HG03135 (cell line): Measurements from ENCODE around the gene NCOA4.
"Not testable (repeated sequence)": the region's sequence is repeated elsewhere in the genome, so short reads cannot be mapped to it uniquely, and the experiment has no call there.

Source experiments
- ATAC-seq: cut with Tn5 transposase; IDR thresholded peaks from one replicate; pipeline ENCODE4 v1.9.1; 2021; ENCODE audit warnings: mild to moderate bottlenecking, moderate library complexity; ENCODE audit not compliant: unreplicated experiment

Gene NCOA4

DNA sequence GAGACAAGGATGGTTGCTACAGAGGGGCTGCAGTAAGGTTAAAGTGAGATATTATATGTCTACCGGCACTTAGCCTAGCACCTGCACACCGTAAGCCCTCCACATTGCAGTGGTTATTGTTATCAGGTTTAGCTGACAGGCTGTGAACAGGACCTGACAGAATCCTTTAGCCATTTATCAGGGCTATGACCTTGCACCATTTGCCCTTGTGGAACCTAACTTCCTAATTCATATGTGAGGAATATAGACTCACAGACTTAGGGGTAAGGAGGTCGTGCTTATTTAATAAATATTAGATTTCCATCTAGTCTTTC, 10.1 kb downstream of the NCOA4 start:
- ATAC-seq: no peak

DNA sequence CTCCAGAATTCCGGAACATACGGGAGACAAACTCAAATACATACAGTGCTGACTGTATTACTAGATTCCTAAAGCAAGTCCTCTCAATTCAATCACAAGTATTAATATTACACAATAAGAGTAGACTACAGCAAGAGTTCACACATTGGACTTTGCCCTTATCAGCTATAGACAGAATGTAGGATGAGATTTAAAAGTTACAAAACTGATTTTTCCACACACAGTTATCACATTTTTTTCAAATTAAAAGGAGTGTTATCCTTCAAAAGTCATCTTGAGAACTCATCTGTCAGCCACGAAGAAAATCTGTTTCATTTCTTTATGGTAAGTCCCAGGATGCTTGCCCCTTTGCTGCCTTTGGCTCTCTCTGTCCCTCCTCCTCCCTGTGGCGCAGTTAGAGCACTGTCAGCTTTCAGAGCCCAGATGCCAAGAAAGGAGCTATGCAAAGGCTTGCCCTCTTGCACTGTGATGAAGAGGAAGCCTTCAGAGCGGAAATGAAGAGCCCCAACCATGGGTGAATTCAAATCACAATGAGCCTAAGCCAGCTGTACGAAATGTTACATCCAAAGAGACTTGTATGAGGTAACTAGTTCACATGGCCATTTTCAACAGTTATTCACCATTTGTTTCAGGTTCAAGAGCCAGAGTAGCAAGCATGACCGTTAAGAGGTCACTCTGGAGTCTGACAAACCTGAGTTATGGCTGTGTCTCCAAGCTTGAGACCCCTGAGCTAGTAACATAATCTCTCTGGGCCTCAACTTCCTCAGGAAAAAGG, 10.7 kb downstream of the NCOA4 start:
- ATAC-seq: no peak

DNA sequence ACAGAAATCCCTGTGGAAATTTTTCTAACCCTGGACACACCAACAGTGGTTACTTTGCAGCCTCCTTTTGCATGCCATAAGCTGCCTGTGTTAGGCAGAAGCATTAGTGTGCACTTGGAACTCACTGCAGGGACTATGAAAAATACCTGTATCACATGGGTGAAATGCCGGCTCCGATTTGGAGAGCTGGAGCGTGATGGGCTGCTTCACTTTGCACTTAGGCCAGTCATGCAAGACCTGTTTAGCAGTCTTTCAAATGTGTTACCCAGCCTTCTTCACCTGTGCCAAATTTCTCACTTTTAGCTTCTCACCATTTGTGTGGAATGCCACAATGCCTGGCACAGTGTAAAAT, 11.3 kb downstream of the NCOA4 start:
- ATAC-seq: no peak

DNA sequence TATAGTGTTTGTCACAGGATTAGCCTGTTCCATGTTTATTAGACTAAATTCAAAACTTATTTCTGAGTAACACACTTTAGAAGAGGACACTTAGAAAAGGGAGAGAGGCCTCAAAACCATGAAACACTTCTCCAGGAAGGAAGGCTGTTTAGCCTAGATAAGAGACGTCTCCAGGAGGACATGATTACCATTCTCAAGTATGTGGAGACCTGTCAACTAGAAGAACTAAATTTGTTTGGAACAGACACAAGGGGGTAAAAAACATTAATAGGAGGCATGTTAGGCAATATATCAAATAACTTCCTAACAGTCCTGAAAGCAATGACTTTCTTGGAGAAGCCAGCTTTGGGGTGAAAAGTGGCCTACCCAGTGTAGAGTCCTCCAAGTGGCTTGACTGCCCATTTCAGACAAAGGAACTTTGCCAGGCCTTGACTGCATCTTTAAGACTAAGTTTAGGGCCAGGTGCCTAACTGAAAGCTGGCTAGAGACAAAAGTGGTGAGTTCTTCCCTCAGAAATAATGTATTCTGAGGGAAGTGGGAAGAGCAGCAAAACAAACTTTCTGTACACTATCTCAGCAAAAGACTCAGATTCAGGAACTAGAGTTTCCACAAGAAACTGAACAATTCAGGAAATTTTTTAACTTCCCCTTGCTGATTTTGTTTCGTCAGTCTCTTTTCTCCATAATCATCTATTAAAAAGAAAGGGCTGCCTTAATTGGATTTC, 11.8 kb downstream of the NCOA4 start:
- no peak for ATAC-seq

DNA sequence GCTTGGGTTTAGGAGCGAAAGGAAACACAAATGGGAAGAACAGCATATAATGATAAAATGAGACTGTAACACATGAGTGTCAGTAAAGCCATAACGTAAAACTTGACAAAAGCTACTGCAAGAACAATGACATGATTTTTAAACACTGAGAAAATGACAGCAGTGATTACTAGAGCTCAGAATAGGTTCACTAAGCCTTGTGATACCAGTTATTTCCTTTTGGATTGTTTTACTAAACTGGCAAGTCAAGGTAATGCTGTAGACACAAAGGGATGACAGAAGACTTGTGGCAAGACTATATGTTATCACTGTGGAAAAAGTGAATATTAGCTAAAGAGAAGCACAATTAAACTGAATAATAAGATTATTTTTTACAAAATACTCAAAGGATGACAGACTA, 12.7 kb downstream of the NCOA4 start:
- ATAC-seq: no peak

DNA sequence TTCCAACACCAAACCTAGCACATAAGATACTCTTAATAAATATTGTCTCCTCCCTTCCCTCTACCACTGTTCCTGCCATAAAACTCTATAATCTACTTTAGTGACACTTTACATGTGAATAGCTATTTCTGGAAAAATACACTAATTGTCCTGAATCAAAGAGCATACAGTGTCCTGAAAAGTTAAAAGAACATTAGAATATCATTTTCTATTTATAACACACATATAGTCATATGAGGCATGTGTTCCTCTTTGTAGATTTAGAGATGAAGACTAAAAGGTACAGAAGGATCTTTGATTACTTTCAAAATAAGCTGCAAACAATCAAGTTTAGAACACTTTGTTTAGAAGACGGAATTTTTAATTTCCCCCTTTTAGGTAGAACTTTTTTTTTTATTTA, 13.6 kb downstream of the NCOA4 start:
- ATAC-seq: no peak

DNA sequence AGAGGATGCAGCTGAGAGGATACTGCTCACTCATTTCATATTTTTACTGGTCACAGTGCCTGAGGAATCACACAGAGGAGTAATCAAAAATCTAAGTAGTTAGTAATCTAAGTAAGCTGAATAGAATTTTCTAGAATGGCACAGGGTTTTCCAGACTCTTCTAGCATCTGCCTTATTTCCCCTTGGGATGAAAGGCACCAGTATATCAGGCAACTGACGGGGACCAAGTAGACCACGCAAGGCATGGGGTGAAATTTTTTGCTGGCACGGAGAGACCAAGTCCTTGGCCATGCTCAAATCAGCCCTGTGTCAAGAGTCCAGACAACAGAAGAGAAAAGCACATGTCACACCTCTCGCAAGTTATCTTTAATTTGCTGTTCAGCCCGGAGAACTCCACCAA, 14.2 kb downstream of the NCOA4 start:
- ATAC-seq: no peak

DNA sequence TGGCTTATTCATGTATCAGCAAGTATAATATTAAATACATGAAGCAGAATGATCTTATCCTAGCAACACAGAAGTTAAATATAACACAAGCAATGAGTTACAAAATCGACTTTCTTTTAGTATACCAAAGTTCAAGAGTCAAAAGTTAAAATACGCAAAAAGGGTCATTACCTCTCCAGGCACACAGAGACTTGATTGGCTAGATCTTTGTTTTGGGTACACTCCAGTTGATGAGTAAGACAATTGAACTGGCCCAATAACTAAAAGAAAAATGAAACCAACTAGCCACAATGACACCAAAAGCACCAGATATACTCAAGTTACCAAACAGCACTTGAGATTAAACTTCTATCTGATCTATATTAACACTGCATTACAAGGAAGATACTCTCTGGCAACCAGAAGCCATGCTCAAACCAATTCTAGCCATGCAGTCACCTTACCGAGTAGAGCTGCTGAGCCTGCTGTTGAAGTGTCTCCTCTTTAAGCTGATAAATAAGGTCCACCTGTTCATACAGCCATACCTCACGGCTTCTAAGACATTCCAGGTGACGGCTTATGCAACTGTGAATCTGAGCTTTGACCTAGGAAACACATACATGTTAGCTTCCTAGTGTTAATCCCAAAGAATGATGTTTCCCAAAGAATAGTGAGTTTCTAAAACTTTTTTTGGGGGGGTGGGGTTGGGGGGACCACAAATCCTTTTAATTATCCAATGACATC, 15.6 kb downstream of the NCOA4 start:
- no peak for ATAC-seq

DNA sequence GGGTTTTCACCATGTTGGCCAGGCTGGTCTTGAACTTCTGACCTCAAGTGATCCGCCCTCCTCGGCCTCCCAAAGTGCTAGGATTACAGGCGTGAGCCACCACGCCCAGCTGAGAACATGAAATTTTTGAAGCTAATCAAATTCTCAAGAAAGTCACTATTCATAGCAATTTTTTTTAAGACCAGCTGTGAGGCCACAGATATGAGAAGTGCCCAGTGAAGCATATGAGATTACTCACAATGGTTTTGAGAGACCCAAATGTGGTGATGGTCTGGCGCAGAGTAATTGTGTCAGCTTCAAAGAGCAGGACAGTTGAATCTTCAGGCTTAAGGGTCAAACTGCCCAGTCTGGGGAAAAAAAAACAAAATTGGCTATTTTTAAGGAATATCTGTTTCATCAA, 16.2 kb downstream of the NCOA4 start:
- no peak for ATAC-seq

DNA sequence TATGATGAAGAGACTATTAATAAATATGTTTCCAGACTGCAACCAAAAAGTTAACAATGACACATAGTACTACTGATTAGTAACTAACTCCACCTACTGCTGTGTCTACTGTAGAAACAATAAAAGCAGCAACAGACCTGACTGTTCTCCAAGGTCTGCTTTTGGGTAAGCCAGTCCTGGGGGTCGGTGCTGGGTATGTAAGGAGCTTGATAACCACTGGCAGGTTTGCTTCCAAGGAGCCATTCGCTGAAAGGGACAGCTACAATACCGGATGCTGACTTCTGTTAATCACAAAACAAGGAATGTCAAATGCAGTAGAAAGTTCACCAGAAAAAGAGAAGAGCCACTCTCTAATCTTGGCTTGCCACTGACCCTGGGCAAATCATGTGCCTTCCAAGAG, 17.7 kb downstream of the NCOA4 start:
- no peak for ATAC-seq

DNA sequence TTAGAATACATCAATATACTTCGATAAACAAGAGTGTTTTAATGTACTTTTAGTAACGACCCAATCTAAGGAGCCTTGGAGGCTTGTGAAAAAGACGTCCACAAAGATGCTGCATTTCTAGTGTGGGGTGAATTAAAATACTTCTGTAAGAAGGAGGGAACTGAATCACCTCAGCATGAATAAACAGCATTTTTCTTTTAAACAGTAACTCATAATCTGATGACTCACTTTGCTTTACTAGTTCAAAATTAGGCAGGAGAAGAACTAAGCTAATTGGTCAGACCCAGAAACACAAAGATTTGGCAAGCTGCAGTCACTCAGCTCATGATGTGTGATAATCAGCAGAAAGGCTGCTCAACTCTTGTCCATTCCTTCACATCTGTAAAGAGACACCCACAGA, 24.2 kb downstream of the NCOA4 start:
- no peak for ATAC-seq

DNA sequence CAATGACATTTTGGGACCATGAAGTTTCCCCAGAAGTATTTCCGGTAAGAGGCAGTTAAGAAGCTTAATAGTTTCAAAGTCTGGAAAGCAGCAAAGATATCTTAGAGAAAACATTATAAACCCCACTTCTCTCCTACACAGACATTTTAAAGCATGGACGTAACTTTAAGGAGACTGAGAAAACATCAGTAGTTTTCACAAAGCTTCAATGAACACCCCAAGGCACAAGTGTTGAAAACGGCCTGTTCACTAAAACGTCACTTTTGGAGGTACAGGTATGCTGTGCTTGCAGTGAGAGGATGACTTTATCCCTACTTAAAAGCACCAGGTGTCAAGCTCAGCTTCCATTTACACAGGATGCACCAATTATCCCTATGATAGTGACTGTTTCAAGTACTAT, 25.0 kb downstream of the NCOA4 start:
- no peak for ATAC-seq

DNA sequence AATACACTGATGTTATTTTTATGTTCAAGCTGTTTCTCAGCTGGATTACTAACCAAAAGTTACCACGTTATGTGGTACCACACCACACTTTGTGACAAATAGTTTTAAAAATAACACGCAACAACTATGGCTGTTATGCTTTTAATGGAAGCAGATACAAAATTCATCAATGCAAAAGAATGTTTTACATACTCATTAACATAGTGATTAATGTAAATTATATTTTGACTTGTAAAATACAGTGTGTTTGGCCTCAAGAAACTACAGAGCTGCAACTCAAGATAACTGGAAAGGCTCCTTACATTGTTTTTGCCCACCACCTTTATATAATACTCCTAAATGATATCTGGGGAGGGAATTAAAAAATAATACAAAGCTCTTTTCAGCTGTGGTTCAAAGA, 25.5 kb downstream of the NCOA4 start:
- no peak for ATAC-seq

DNA sequence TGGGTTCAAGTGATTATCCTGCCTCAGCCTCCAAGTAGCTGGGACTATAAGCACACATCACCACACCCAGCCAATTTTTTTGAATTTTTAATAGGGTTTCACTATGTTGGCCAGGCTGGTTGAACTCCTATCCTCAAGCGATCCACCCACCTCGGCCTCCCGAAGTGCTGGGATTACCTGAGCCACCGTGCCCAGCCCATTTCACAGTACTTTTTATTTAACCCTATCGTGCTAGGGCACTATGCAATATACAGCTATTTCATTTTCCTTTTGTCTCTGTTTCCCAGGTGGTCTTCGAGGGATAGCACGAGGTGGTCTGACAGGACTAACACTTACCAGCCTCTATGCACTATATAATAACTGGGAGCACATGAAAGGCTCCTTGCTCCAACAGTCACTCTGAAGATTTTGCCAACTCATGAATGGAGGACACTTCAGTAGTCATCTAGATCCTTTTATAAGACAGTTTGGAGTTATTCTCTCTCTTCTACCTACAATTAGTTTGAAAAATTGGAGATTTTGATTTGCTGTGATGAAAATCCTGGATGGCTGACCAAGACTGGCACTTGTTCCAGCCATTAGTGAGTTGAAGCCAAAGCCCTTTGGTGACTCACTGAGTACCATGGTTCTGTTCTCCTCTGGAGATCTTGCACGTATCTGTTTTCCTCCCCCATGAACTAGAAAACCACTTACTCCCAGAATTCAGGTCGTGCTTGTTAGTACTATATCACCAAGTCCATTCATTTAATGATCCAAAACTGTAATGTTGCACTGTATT, 27.3 kb downstream of the NCOA4 start:
- ATAC-seq: no peak

DNA sequence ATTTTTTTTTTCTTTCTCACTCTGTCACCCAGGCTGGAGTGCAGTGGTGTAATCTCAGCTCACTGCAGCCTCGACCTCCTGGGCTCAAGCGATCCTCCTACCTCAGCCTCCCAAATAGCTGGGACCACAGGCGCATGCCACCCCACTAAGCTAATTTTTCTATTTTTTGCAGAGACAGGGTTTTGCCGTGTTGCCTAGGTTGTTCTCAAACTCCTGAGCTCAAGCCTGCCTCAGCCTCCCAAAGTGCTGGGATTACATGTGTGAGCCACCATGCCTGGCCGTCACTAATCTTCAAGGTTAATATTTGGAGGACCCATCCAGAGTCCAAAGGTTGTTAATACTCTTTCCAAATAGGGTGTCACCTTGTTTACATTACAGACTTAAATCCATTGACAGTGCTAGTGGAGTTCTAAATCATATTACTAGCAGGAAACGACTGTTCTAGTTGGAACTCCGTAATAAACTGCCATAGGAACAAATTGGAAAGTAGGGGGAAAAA, 28.2 kb downstream of the NCOA4 start:
- ATAC-seq: not testable (repeated sequence)

DNA sequence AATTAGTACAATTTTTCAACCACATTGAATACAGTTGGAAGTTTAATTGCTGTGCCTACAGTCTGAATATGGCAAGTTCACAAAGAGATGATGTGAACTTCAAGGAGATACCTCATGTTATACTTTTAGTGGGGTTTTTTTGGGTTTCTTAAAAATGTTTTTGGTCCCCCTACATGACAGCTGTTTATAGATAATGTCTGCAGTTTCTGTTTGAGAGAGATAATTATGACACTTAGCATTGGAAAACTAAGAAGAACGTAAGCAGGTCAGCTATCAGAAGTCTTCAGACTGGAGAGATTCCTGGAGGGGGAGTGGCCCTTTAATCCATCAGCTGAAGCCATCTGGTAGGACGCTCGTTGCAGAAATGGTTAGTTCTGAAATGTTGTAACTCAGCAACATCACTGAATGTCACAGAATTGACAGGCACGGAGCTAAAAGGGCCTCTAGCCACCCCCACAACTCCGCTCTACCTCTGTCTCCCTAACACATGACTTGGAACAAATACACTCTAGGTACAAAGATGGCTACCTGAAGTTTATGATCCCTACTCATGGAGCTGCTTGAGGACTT, 29.2 kb downstream of the NCOA4 start:
- ATAC-seq: no peak

DNA sequence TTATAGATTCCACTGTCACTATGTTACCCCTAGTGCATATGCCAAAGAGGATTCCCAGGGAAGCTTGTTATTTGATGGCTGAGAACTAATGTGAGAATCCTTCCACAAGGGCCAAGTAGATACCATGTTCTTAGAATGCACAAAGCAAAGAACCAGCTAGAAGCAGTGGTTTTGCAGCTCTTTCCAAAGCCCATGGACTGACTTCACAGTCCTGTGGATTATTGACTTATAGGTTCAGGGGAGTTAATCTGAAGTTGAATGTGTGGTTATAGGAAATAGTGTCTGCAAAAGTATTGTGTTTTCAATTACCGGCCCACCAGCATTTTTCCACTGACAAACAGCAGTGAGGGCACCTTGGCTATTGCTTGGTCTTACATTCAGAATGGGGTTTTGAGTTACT, 29.9 kb downstream of the NCOA4 start:
- no peak for ATAC-seq

DNA sequence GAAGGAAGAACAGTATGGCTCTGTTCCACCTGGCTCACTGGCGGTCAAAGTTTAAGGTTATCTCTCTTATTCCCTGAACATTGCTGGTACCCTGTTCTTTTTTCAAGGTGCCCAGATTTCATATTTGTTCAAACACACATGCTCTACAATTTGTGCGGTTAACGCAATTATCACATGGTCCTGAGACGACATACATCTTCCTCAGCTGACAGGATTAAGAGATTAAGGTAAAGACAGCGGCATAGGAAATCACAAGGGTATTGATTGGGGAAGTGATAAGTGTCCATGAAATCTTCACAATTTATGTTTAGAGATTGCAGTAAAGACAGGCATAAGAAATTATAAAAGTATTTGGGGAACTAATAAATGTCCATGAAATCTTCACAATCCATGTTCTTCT, 30.5 kb downstream of the NCOA4 start:
- ATAC-seq: not testable (repeated sequence)

DNA sequence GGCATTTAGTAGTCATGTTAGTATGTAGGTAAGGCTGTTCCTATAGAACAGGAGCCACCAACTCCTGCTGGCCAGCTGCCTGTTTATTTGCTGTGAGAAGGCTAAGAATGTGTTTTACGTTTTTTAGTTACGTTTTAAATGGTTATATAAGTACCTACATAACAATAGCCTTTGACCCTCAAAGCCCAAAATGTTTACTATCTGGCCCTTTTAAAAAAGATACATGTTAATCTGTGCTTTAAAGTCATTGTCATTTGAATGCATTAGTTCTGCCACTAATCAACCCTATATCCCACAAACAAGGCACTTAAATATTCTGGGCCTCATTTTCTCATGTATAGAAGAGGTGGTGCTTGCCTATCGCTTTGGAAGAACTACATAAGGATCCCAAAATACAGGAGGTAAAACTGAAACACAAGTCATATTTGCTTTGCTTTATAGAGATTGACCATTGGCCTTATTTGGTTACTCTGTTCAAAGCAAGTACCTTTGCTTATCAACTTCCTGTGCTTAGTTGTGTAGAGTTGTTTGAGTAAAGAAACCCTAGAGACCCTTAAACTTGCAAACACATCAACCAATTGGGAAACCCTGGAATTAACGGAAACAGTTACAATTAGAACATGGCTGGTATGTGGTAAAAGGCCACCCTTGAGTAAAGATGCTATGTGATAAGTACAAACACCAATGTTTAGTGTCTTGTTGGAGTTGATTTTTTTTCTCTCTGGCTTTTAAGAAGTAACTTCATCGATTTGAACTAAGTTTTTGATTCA, 32.2 kb downstream of the NCOA4 start:
- no peak for ATAC-seq

DNA sequence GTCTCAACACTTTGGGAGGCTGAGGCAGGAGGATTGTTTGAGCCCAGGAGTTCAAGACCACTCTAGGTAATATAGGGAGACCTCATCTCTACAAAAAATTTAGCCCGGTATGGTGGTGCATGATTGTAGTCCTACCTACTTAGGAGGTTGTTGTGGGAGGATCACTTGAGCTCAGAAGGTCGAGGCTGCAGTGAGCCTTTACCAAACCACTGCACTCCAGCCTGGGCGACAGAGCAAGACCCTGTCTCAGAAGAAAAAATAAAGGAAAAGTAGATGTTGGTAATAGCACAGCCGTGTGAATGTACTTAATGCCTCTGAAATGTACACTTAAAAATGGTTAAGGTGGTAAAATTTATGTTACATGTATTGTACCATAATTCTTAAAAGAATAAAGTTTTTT, 32.9 kb downstream of the NCOA4 start:
- ATAC-seq: no peak
